ENCODE results near the gene ACER2. TPM values are rescaled to one million over a fixed set of nuclear protein-coding genes. Genes with fewer than 3 reads are reported as not detected.
"Not testable (repeated sequence)": the region's sequence is repeated elsewhere in the genome, so short reads cannot be mapped to it uniquely, and the experiment has no call there.

ACER2 gene
- total RNA-seq, 4 donors from 2014 or later: 10.4 to 38.1 (median 20.9) TPM

DNA sequence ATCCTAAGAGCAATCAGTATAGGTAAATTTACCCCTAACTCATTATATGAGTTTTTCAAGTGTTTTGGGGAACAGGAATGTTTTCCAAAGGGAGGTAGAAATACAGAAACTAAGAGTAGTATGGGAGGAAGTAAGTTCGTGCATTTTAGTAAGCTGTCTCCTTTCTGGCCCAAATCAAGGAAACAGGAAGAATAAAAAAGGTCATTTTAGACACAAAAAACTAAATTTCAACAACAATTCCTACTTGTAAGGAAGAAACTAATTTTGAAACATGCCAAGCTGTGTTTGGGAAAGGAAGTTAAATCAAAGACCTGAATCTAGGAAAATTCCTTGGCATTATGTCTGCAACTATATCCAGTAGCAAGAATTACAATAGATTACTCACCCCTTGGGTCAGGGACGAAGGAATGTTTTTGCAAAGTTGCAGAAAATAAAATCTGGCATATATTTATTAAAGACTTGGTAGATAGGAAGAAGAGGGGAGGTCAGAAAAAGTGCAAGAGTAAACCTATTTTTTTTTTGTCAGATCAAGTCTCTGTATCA is 22.2 kb upstream of the ACER2 start:
- no peak for DNase-seq (ENCODE audit: low spot score)
- TF ChIP-seq, protein P1, sequence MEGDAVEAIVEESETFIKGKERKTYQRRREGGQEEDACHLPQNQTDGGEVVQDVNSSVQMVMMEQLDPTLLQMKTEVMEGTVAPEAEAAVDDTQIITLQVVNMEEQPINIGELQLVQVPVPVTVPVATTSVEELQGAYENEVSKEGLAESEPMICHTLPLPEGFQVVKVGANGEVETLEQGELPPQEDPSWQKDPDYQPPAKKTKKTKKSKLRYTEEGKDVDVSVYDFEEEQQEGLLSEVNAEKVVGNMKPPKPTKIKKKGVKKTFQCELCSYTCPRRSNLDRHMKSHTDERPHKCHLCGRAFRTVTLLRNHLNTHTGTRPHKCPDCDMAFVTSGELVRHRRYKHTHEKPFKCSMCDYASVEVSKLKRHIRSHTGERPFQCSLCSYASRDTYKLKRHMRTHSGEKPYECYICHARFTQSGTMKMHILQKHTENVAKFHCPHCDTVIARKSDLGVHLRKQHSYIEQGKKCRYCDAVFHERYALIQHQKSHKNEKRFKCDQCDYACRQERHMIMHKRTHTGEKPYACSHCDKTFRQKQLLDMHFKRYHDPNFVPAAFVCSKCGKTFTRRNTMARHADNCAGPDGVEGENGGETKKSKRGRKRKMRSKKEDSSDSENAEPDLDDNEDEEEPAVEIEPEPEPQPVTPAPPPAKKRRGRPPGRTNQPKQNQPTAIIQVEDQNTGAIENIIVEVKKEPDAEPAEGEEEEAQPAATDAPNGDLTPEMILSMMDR (IDR thresholded peaks at IDR 0.05): no peak
- no peak for ATAC-seq (ENCODE audit: low FRiP score)

DNA sequence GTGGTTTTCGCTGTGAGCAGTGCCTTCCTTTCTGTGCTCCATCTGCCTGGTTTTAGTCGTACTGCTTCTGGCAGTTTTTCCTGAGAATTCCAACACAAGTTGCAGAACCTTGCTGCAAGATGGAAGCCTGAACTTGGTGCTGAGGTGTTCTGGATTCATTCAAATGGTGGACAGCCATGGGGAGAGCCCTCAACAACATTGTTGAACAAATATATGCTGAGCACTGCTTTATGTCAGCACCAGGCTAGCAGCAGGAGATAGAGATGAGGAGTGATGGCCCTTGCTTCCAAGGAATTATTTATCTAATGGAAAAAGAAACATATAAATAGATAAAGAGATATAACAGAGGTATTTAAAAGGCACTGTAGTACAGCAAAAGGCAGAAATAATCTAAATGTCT is 21.5 kb upstream of the ACER2 start:
- no peak for ATAC-seq (ENCODE audit: low FRiP score)
- TF ChIP-seq, protein P1 (IDR thresholded peaks at IDR 0.05): no peak
- DNase-seq (ENCODE audit: low spot score): no peak

DNA sequence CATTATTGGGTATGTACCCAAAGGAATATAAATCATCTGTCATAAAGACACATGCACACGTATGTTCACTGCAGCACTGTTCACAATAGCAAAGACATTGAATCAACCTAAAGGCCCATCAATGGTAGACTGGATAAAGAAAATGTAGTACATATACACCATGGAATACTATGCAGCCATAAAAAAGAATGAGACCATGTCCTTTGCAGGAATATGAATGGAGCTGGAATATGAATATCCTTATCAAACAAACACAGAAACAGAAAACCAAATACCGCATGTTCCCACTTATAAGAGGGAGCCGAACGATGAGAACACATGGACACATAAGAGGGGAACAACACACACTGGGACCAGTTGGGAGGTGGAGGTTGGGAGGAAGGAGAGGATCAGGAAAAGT is 19.3 kb upstream of the ACER2 start:
- ATAC-seq (ENCODE audit: low FRiP score); DNase-seq (ENCODE audit: low spot score): not testable (repeated sequence)

DNA sequence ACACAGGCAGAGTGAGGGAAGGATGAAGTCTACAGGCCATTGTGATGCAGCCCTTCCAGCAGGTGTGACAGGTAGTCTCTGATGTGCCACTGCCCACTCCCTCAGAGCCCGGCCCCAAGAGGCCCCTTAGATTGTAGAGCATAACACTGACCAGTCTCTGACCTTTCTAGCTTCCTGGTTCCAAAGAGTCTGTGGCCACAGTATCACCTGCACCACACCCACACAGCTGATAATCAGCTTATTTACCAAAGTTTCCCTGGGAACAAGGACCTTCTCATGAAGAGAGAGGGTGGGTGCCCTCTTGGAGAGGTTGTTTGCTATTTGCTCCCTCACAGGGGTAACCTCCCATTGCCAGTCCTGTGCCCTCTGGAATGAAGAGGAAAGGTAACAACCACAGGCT is 11.0 kb upstream of the ACER2 start:
- ATAC-seq (ENCODE audit: low FRiP score) (no peak), DNase-seq (ENCODE audit: low spot score) (no peak)
- TF ChIP-seq, protein P1 (IDR thresholded peaks at IDR 0.05): no peak

DNA sequence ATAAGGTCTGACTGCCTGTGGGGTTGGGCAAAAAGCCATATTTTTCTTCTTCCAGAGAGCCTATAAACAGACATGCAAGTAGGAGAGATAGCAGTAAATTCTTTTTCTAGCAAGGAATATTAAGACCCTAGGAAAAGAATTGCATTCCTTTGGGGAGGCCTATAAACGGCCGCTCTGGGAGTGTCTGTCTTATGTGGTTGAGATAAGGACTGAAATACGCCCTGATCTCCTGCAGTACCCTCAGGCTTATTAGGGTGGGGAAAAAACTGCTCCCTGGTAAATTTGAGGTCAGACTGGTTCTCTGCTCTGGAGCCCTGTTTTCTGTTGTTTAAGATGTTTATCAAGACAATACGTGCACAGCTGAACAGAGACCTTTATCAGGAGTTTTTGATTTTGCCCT is 5.6 kb upstream of the ACER2 start:
- ATAC-seq (ENCODE audit: low FRiP score); DNase-seq (ENCODE audit: low spot score): not testable (repeated sequence)

DNA sequence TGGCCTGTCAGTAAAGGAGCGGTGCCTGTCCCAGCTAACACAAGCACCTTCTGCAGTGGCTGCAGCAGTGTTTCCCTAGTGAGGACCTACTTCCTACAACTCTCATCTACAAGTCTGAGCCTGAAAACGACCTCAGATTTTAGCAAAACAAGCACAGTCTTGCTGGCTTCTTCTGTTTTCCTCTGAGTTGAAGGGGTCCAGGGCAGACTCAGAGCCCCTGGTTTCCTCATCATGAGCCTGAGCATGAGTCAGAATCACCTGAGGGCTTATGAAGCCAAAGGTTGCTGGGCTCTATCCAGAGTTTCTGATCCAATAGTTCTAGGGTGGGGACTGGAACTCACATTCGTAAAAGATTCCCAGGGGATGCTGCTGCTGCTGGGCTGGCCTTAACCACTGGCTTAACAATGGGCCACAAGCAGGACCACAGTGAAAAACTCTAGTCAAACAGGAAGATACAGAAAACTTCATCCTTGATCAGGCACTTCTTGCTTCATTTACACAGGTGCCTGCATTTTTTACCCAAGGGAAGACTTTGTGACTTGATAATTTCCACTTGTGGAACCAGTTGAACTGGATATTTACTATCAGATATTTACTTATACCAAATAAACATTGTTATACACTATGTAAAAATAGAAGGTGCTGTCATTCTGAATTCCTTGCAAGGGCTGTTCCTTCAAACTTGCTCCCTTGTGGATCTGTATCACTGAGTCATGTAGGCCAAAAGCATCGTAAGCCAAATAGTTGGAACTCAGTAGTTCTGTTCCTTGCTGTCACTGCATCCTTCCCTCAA is 4.3 kb upstream of the ACER2 start:
- ATAC-seq (ENCODE audit: low FRiP score) (no peak), DNase-seq (ENCODE audit: low spot score) (no peak)
- TF ChIP-seq, protein P1 (IDR thresholded peaks at IDR 0.05): no peak

DNA sequence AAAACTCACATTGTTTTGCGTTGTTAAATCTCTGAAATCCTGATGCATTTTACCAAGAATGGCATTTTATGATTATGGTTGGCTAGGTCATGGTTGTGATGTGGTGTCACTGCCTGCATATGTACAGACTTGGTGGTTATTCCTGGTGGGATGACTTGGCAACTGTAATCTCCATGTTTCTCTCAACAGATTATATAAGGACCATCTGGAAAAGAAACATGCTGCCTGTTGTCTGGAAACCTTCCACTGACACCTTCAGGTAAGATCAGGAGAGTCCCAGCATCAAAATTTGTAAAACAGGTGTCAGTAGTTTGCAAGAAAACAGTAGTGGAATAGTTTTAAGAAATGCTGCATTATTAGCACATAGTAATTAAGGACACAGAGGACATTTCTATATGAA is 3.0 kb upstream of the ACER2 start:
- DNase-seq (ENCODE audit: low spot score): no peak
- TF ChIP-seq, protein P1 (IDR thresholded peaks at IDR 0.05): no peak
- no peak for ATAC-seq (ENCODE audit: low FRiP score)

DNA sequence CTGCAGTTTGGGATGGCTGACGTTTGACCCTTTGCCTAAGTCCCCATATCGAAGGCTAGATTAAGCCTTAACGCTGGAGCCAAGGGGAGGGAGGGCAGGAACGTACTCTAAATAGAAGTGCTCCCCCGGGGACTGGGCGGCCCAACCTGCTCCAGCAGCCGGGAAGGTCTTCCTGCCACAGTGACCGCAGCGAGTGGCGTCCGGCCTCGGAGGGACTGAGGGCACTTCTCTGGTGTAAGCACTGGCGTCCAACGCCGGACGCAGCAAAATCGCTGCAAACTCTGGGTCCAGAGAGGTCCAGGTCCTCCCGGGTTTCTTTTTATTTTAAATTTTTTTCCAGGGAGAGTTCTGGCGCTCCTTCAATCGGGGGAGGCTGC is 505 bp upstream of the ACER2 start:
- TF ChIP-seq, protein P1 (IDR thresholded peaks at IDR 0.05): no peak
- DNase-seq (ENCODE audit: low spot score): no peak
- peak; percentile 41 for ATAC-seq (ENCODE audit: low FRiP score)

Measured in omental fat pad (tissue), 4 donors.